GM12878 (cell line): ENCODE results near the gene SOX2. TPM values are rescaled to one million over a fixed set of nuclear protein-coding genes. Genes with fewer than 3 reads are reported as not detected.

Source experiments
- ATAC-seq: fragments of 200-7000 bp; cut with Tn5 transposase; 3 replicates; pipeline ENCODE4 v1.9.1; 2020; ENCODE audit warnings: mild to moderate bottlenecking, moderate library complexity
- BruUV-seq: library from RNA; stranded (reverse); fragments of 400-500 nt; replicated peaks from 2 replicates; lab custom pipeline; 2021; lab: Mats Ljungman, UMichigan
- CTCF ChIA-PET: fragments of 300-600 bp; sonication (Branson Sonifier 250); formaldehyde crosslinking; extraction: SDS; loops from one replicate; lab custom pipeline; 2021; ENCODE audit warnings: inconsistent platforms; lab: Yijun Ruan, JAX
- POLR2A ChIA-PET: fragments of 350-600 bp; formaldehyde crosslinking; extraction: SDS; loops from one replicate; lab custom pipeline; 2021; ENCODE audit warnings: inconsistent platforms; lab: Charles Lee
- RAD21 ChIA-PET: fragments of 300-600 bp; sonication (Branson Sonifier 250); formaldehyde crosslinking; loops from one replicate; lab custom pipeline; 2023; ENCODE audit warnings: antibody characterized with exemption; ENCODE audit not compliant: unreplicated experiment; lab: Charles Lee
- SMC1A ChIA-PET: fragments of 300-600 bp; sonication (Branson Sonifier 250); formaldehyde crosslinking; loops from one replicate; lab custom pipeline; 2023; ENCODE audit not compliant: unreplicated experiment, uncharacterized antibody; lab: Charles Lee
- DNase-seq: peaks from one replicate; pipeline ENCODE4 v3.0.0-alpha.2; 2011; ENCODE audit warnings: low read depth, low spot score
- FAIRE-seq: peaks from 3 replicates; lab custom pipeline; 2011; peaks lifted over from hg19 to GRCh38; lab: Jason Lieb, UNC
- H2AFZ ChIP-seq: 2 replicates; pipeline ENCODE4 v1.6.0; 2011; ENCODE audit warnings: low read depth, low read length, control low read depth; ENCODE audit not compliant: control insufficient read depth
- H3K27ac ChIP-seq: 2 replicates; pipeline ENCODE4 v1.5.1; 2011; ENCODE audit warnings: control low read depth; ENCODE audit not compliant: control insufficient read depth, insufficient read depth
- H3K27me3 ChIP-seq, 2 experiments: replicated peaks in 1 of 2; 2 replicates each; pipeline versions ENCODE4 v1.6.0 to v1.6.1; 2011; ENCODE audit warnings: low read length in 1 of 2; ENCODE audit not compliant: control insufficient read depth in 2 of 2, insufficient read depth in 2 of 2
- H3K36me3 ChIP-seq, 2 experiments: 2 replicates each; pipeline ENCODE4 v1.5.1; 2011; ENCODE audit warnings: low read length in 1 of 2; ENCODE audit not compliant: control insufficient read depth in 2 of 2, insufficient read depth in 2 of 2
- H3K4me1 ChIP-seq: 2 replicates; pipeline ENCODE4 v1.6.1; 2011; ENCODE audit warnings: mild to moderate bottlenecking, low read length, moderate library complexity, mixed read lengths; ENCODE audit not compliant: control insufficient read depth, insufficient read depth
- H3K4me2 ChIP-seq: 2 replicates; pipeline ENCODE4 v1.6.0; 2011; ENCODE audit warnings: control low read depth; ENCODE audit not compliant: control insufficient read depth, insufficient read depth
- H3K4me3 ChIP-seq: fragments of 200-600 bp; sonication (generic); 2 replicates; pipeline ENCODE4 v1.5.1; 2016
- H3K79me2 ChIP-seq: 2 replicates; pipeline ENCODE4 v1.6.0; 2011; ENCODE audit warnings: low read length; ENCODE audit not compliant: control insufficient read depth, insufficient read depth
- H3K9ac ChIP-seq: 2 replicates; pipeline ENCODE4 v1.8.0; 2011; ENCODE audit warnings: low read length, control low read depth, mixed read lengths; ENCODE audit not compliant: control insufficient read depth, insufficient read depth
- H3K9me3 ChIP-seq: replicated peaks from 3 replicates; pipeline ENCODE4 v1.5.1; 2011; ENCODE audit warnings: mild to moderate bottlenecking, low read length; ENCODE audit not compliant: control insufficient read depth, insufficient read depth
- H4K20me1 ChIP-seq: 2 replicates; pipeline ENCODE4 v1.6.0; 2011; ENCODE audit not compliant: control insufficient read depth, insufficient read depth
- CHD1 ChIP-seq: IDR thresholded peaks from 2 replicates; pipeline ENCODE4 v1.6.1; 2012; ENCODE audit warnings: low read depth, low read length, improper control_type of control experiment
- E2F4 ChIP-seq: IDR thresholded peaks from 2 replicates; pipeline ENCODE4 v1.6.1; 2012; ENCODE audit warnings: low read depth, low read length, improper control_type of control experiment
- GATAD2B ChIP-seq: fragments of 450-650 bp; conservative IDR thresholded peaks from 2 replicates; pipeline ENCODE4 v1.6.1; 2017; ENCODE audit warnings: low read depth, mild to moderate bottlenecking, moderate library complexity
- IKZF2 ChIP-seq, 2 experiments: fragments of 450-650 bp; IDR thresholded peaks; 2 replicates each; pipeline ENCODE4 v1.6.1; 2017; ENCODE audit warnings: mild to moderate bottlenecking in 2 of 2, moderate library complexity in 2 of 2
- IRF3 ChIP-seq: fragments of 450-650 bp; IDR thresholded peaks from 2 replicates; pipeline ENCODE4 v1.6.1; 2014; ENCODE audit warnings: mild to moderate bottlenecking
- PAX8 ChIP-seq: fragments of 450-650 bp; IDR thresholded peaks from 2 replicates; pipeline ENCODE4 v1.6.1; 2017; ENCODE audit warnings: mild to moderate bottlenecking, moderate library complexity
- RELA ChIP-seq: fragments of 450-650 bp; IDR thresholded peaks from 2 replicates; pipeline ENCODE4 v1.8.0; 2014; ENCODE audit warnings: borderline replicate concordance; ENCODE audit not compliant: partially characterized antibody
- RUNX3 ChIP-seq: IDR thresholded peaks from 2 replicates; pipeline ENCODE4 v1.6.1; 2012; ENCODE audit warnings: low read length, inconsistent platforms
- SMARCA5 ChIP-seq: fragments of 450-650 bp; IDR thresholded peaks from 2 replicates; pipeline ENCODE4 v1.6.1; 2017; ENCODE audit warnings: mild to moderate bottlenecking
- STAT3 ChIP-seq: IDR thresholded peaks from 2 replicates; pipeline ENCODE4 v1.6.1; 2011; ENCODE audit warnings: low read depth, low read length, improper control_type of control experiment
- ZNF217 ChIP-seq: fragments of 450-650 bp; IDR thresholded peaks from 2 replicates; pipeline ENCODE4 v1.6.1; 2017; ENCODE audit warnings: antibody characterized with exemption, mild to moderate bottlenecking
- WGBS: methylation state at CpG from one replicate; pipeline ENCODE4 v1.1.6; 2016; ENCODE audit warnings: low lambda C conversion rate; ENCODE audit not compliant: insufficient replicate concordance, insufficient coverage; ENCODE audit errors: missing lambda C conversion rate; 5-methylcytosine and 5-hydroxymethylcytosine counted together
- in situ Hi-C: fragments of 300-500 bp; cut with MboI; formaldehyde crosslinking; loops from 9 replicates; pipeline ENCODE4 v1.14.3; 2018; ENCODE audit warnings: mixed read lengths
- intact Hi-C: fragments of 100-400 bp; cut with micrococcal nuclease; formaldehyde crosslinking; loops from one replicate; pipeline ENCODE4 v1.14.2; 2022; ENCODE audit not compliant: unreplicated experiment
- polyA plus RNA-seq, 11 experiments: library from polyadenylated mRNA; depleted of rRNA in 4 of 11; unstranded in 6 of 11; stranded (reverse) in 5 of 11; fragments of >200 nt; fragmentation: Nextera tagmentation in 4 of 11; fragmentation: Illumina TruSeq in 1 of 11; extraction: Ambion mirVana in 4 of 11; extraction: Trizol in 1 of 11; gene quantifications; 1 replicate in 1 of 11; 2 replicates in 10 of 11; pipeline versions ENCODE4 v1.2.1 to v1.2.3, GENCODE V29; 2011 to 2016; ENCODE audit warnings: inconsistent platforms in 2 of 11, missing spikeins in 2 of 11, low read depth in 1 of 11
- total RNA-seq, 4 experiments: library from RNA; depleted of rRNA in 3 of 4; stranded (reverse); fragments of >200 nt in 3 of 4; fragmentation: Illumina TruSeq in 1 of 4; extraction: Trizol in 1 of 4; gene quantifications; 2 replicates each; pipeline versions ENCODE4 v1.2.1 to v1.2.3, GENCODE V29; 2013 to 2021

Gene SOX2
- total and polyA plus RNA-seq, 10 of the 15 experiments (the other 5 are each of a cell fraction or from before 2014, with no cell fraction given): 0.06 to 0.10 (median 0.07) TPM; not detected in 6

GRCh38 chr3:181687190-181687589 lies 24.5 kb upstream of the SOX2 start:
- ChIA-PET SMC1A (no interaction called here), POLR2A (no interaction called here), CTCF (interaction anchor here (2.4 kb wide), 1 partner anchor 15 kb away, joined by 15 read pairs; no protein-coding TSS in a partner anchor), RAD21 (no interaction called here)
- no peak for ATAC-seq
- no peak for DNase-seq
- intact Hi-C loops: no loop called here
- H3K27ac ChIP-seq: no peak overlapping the region
- H3K79me2 ChIP-seq: no peaks in the 10 kb centered on the region
- no peaks in the 10 kb centered on the region for H3K36me3 ChIP-seq
- BruUV-seq: no TSS peak
- H2AFZ ChIP-seq: no peak overlapping the region
- no peak for FAIRE-seq
- WGBS: 39% methylated on average over 1 of the region's 1 CpG
- no peaks in the 10 kb centered on the region for H3K27me3 ChIP-seq
- H3K9ac ChIP-seq: no peak overlapping the region
- H4K20me1 ChIP-seq: no peaks in the 10 kb centered on the region
- H3K4me1 ChIP-seq: no peaks in the 10 kb centered on the region
- no peak for TF ChIP-seq CHD1
- no peak for TF ChIP-seq RUNX3
- no peak for TF ChIP-seq IKZF2 (IDR thresholded peaks at IDR 0.05)
- TF ChIP-seq GATAD2B: no peak
- no peak for TF ChIP-seq STAT3
- TF ChIP-seq SMARCA5: no peak
- no peak for TF ChIP-seq RELA
- no peak for TF ChIP-seq IRF3
- no peak for TF ChIP-seq PAX8
- no peak for TF ChIP-seq ZNF217
- no peak for TF ChIP-seq E2F4
- TF ChIP-seq, all 136 proteins: peak for 0
- H3K4me2 ChIP-seq: no peak overlapping the region
- no peaks in the 10 kb centered on the region for H3K9me3 ChIP-seq
- H3K4me3 ChIP-seq: no peak overlapping the region
- in situ Hi-C loops: no loop called here
